H1 (cell line): Measurements from ENCODE around the gene NUP85. TPM values are rescaled to one million over a fixed set of nuclear protein-coding genes. Genes with fewer than 3 reads are reported as not detected.

Source experiments
- ASH2L ChIP-seq: fragments of 200-600, 300-600 bp; sonication (generic); IDR thresholded peaks from one replicate; pipeline ENCODE4 v1.7.1; 2017; ENCODE audit warnings: low read length
- CHD1 ChIP-seq: IDR thresholded peaks from 2 replicates; pipeline ENCODE4 v1.6.1; 2012; ENCODE audit warnings: low read depth, low read length, improper control_type of control experiment
- CHD7 ChIP-seq: fragments of 300-600 bp; sonication (generic); IDR thresholded peaks from 2 replicates; pipeline ENCODE4 v1.7.1; 2012; ENCODE audit warnings: low read length, moderate library complexity, mild to moderate bottlenecking, inconsistent platforms; ENCODE audit not compliant: insufficient replicate concordance
- TAF7 ChIP-seq: optimal IDR thresholded peaks from 2 replicates; pipeline ENCODE3; 2011; ENCODE audit warnings: low read depth, mild to moderate bottlenecking, inconsistent platforms, low read length, moderate library complexity, borderline replicate concordance
- TCF12 ChIP-seq: IDR thresholded peaks from 2 replicates; pipeline ENCODE4 v1.6.1; 2011; ENCODE audit warnings: low read depth, mild to moderate bottlenecking, low read length
- YY1 ChIP-seq: IDR thresholded peaks from 2 replicates; pipeline ENCODE4 v1.6.1; 2011; ENCODE audit warnings: low read depth, mild to moderate bottlenecking, low read length
- polyA plus RNA-seq, 7 experiments: library from polyadenylated mRNA; depleted of rRNA in 3 of 7; stranded (reverse) in 5 of 7; unstranded in 2 of 7; fragments of >200 nt in 5 of 7; fragments of 200-250 nt in 2 of 7; gene quantifications; 1 replicate in 5 of 7; 2 replicates in 1 of 7; 4 replicates in 1 of 7; pipeline versions ENCODE4 v1.2.1 to v1.2.3, GENCODE V29; 2011 to 2013; ENCODE audit warnings: missing spikeins in 2 of 7, mixed read lengths in 2 of 7
- total RNA-seq: library from RNA; stranded (reverse); fragmentation: NEBNext Ultra II Directional; extraction: Animal tissue kit (Norgen Biotek cat#: 25700); gene quantifications from 2 replicates; pipeline ENCODE4 v1.2.1, GENCODE V29; 2021

Gene NUP85
- total and polyA plus RNA-seq, 2 of the 8 experiments (the other 6 are each of a cell fraction or from before 2014, with no cell fraction given): 98.5 to 154 TPM

- TF ChIP-seq CHD7 (no peak), TCF12 (no peak), YY1 (no peak), ASH2L (no peak), TAF7 (no peak), CHD1 (no peak)
These were observed 42.4 kb upstream of the NUP85 start (continued) for GRCh38 chr17:75163074-75163473.
